ENCODE data around the gene NXPH1.

NXPH1 gene

DNA sequence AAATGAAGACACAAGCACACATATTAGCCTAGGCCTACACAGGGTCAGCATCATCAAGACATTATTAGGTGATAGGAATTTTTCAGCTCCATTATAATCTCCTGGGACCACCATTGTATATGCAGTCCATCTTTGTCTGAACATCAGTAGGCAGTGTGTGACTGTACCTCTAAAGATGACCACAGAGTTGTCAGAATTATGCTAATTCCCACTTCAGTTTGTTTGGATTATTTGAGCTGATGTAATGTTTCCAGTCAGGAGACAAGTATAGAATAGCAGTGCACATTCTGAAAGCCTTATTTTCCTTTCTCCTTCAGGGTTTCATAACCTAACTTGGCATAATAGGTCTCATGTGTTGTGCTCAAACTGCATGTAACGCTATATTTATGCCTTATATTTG is 306.4 kb downstream of the NXPH1 start:
- DNase-seq, result no peak

DNA sequence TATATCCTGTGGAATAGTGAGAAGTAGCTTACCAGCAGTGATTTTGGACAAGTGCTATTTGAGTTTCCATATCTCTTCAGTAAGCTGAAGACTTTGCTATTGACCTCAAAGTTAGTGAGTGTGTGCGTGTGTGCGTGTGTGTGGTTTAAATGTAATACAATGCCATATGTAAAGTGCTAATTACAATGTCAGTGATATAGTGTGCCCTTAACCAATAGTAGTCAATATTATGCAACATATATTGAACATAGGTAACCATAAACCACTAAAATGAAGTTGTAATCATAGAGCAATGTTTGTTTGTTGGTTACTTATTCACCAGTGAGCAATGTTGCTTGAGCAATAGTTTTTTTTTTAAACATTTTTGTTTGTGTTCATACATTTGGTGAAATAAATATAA is 309.4 kb downstream of the NXPH1 start:
- no peak for DNase-seq

DNA sequence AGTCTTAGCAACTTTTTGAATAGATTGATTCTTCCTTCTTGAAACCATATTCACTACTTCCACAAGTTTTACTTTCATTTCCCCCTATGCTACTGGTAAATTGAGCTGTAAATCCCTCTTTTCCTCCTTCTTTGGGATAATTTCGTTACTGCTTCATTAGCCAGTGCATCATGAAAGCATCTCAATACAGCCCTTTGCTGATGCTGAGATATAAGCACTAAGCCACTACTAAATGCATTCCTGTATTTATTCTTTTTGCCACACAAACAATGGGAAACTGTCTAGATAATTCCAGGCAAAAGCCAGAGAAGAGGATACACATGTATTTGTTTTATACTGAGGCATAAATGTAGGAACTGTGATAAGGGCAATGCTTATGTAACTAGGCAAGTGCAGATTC is 313.9 kb downstream of the NXPH1 start:
- DNase-seq, result no peak

DNA sequence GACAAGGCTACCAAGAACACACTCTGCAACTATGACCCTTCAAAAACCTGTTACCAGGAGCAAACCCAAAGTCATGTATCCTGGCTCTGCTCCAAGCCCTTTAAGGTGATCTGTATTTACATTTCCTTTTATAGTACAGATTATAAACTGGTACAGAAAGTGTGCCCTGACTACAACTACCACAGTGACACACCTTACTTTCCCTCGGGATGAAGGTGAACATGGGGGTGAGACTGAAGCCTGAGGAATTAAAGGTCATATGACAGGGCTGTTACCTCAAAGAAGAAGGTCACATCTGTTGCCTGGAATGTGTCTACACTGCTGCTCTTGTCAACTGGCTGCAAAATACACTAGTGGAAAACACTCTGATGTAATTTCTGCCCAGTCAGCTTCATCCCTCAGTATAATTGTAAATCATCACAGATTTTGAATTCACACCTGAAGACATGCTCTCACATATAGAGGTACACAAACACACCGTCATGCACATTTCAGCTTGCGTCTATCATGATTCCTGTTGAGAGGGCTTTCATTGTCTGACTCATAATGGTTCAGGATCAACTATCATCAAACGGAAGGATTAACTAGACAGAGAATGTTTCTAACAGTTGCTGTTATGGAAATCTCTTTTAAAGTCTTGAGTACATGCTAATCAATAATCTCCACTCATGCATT is 318.3 kb downstream of the NXPH1 start:
- DNase-seq, result no peak

DNA sequence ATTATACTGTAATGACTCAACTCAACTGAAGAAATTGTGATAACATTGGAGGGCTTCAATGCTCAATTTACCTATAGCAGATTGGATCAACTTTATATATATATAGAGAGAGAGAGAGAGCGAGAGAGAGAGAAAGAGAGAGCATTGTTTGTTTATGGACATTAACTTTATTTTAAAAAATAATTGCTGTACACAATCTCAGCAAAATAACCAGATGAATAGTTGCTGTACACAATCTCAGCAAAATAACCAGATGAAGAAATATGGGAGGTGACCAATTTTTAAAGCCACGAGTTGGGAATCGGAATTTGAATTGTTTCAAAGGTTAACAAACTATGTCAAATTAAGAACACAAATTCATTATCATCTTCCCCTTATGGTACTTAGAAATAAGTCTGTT is 319.9 kb downstream of the NXPH1 start:
- DNase-seq, result no peak

DNA sequence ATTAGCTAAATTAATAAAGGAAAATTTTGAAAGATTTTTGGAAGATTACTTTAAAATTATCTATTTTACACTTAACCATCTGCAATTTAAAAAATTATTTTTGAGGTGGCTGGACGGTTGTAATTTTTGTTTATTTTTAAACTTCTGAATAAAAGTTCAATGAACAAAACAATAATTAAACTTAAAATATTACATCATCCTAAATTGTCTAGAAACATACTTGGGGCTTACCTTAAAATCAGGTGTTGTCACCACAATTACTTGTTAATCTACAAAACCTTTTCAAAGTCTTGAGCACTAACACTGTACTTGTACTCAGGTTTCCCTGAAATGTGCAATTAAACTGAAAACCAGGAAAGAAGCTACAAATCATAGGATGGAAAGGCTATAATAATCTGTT is 328.3 kb downstream of the NXPH1 start:
- DNase-seq, result no peak

DNA sequence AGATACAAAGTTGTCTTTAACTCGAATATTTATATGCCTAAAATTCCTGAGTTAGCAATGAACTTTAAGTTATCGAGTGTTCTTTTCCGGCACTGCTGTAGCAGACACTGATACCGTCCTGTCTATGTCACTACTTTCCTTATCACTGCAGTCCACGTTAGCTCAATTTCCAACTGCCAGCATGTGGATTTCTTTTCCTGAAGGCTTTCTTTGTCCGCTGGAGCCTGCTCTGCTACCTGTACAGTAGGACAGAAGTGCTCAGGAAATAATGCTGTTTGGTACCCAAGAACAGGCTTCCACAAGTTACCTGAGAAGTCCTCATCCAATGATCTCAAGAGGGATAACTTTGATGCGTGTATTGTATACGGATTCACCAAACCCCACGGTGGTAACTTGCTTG is 329.4 kb downstream of the NXPH1 start:
- no peak for DNase-seq

DNA sequence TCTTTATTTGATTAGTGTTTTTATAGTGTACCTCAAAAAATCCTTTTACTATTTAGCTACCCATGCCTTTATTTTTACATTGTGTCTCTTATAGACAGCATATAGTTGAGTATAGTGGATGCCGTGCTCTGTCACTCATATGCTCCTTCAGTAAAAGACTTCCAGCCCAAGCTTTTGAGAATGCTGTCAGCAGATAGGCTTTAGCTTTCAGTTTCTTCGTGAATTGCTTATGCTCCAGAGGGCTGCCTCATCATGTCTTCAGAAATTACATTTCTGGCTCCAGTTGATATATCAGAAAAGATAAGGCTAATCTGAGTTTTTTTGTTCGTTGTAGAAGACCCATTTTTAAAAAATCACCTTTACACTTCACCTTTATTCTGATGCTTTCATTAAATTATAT is 332.0 kb downstream of the NXPH1 start:
- DNase-seq, result no peak

DNA sequence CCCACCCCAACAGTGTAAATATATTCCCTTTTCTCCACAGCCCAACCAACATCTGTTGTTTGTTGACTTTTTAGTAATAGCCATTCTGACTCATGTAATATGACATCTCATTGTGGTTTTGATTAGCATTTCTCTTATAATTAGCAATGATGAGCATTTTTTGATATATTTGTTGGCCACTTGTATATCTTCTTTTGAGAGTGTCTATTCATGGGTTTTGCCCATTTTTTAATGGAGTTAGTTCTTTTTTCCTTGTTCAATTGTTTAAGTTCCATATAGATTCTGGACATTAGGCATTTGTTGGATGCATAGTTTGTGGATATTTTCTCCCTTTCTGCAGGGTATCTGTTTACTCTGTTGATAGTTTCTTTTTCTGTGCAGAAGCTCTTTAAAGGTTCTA is 340.1 kb downstream of the NXPH1 start:
- DNase-seq, result no peak

DNA sequence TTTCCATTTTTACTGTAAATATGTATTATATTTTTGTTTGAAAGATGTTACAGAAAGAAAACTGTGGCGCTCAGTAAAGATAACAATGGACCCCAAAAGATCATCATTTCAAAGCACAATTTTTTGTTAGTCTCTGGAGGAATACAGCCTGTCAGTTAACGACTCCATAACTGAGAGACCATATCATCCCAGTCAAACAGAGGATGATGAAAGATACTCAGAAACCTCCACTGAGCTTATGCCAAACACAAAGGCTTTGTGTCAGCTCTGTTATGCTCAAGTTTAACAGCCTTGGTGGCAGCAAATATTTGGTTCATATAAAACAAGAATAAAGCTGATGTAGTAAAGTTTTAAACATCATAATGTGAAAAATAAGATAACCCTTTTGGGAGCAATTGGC is 345.1 kb downstream of the NXPH1 start:
- no peak for DNase-seq

DNA sequence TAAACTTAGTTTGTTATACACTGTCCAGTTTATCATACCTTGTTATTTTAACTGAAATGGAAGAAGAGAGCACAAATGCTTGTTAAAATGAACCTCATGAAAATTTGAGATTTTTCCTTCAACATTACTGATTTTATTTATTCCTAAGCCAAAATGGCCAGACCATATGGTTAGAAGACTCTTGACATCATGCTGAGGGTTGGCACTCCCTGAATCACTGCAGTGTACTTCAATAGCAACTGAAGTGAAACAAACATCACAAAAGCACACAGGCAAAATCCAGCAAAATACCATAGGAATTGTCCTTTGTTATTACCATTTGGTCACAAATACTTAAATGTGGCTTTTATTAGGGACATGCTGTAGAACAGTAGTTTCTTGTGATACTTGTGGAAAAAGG is 347.8 kb downstream of the NXPH1 start:
- DNase-seq, result no peak

DNA sequence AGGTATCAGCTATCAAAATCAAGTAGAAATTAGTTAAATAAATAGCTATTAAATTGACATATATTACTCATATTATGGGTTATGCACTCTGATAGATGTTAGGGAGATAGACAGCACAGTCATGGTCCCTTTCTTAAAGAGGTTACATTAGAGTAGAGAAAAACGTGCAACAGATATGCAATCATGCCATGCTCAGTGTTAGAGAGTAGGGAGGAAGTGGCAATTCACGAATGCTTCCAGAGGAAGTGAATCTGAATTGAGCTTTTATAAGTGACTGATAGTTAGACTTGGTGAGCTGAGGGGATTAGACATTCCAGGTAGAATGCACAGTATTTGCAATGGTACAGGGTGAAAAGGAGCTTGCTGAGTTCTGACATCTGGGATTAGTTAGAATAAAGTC is 349.8 kb downstream of the NXPH1 start:
- DNase-seq, result no peak

DNA sequence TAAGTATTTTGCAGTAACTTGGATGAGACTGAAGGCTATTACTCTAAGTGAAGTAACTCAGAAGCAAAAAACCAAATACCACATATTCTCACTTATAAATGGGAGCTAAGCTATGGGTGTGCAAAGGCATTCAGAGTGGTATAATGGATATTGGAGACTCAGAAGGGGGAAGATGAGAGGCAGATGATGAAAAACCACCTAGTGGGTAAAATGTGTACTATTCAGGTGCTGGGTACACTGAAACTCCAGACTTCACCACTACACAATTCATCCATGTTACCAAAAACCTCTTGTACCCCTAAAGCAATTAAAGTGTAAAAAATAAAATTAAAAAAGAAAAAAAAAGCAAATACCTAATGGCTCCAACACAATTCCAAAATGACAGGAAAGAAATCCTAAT is 351.7 kb downstream of the NXPH1 start:
- no peak for DNase-seq

DNA sequence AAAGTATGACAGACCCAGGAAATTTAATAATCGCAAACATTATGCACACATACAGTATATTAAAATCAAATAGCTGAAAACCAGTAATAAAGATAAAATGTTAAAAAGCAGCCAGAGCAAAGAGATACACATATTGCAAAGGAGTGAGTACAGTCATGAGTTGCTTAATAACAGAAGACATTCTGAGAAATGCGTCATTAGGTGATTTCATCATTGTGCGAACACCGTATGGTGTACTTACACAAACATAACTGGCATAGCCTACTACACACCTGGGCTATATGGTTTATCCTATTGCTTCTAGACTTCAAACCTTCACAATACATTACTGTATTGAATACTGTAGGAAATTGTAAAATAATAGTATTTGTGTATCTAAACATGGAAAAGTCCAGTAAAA is 367.6 kb downstream of the NXPH1 start:
- no peak for DNase-seq
